GM19328 (cell line): ENCODE data around the gene RTN4RL1.

Experiments
- ATAC-seq: cut with Tn5 transposase; IDR thresholded peaks from one replicate; pipeline ENCODE4 v1.9.1; 2021; ENCODE audit warnings: mild to moderate bottlenecking, moderate library complexity; ENCODE audit not compliant: unreplicated experiment

The RTN4RL1 gene, protein sequence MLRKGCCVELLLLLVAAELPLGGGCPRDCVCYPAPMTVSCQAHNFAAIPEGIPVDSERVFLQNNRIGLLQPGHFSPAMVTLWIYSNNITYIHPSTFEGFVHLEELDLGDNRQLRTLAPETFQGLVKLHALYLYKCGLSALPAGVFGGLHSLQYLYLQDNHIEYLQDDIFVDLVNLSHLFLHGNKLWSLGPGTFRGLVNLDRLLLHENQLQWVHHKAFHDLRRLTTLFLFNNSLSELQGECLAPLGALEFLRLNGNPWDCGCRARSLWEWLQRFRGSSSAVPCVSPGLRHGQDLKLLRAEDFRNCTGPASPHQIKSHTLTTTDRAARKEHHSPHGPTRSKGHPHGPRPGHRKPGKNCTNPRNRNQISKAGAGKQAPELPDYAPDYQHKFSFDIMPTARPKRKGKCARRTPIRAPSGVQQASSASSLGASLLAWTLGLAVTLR

GRCh38 chr17:2025220-2025621, at the start of gene RTN4RL1:
RTN4RL1 (minus strand) TSS chr17:2025334; CDS start chr17:2024865, 469 bp downstream.
- no peak for ATAC-seq

GRCh38 chr17:2074919-2075318, 49.8 kb upstream of the RTN4RL1 start:
- no peak for ATAC-seq

GRCh38 chr17:2071455-2072281, 46.5 kb upstream of the RTN4RL1 start:
- no peak for ATAC-seq

DNA sequence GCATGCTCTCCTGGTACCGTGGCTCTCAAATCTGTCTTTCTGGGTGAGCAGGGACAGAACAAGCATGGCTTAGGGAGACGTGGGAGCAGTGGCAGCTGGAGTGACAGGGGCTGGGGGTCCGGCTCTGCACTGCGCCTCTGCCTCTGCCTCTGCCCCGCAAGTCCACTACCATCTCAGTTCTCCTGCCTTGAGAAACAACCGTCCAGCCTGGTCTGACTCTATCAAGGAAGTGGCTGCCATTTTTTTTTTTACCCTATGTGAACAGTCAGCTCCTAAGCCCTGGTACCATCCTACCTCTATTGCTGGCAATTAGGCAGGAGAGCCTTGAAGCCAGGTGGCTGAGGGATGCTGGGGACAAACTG, 45.9 kb upstream of the RTN4RL1 start:
- no peak for ATAC-seq

DNA sequence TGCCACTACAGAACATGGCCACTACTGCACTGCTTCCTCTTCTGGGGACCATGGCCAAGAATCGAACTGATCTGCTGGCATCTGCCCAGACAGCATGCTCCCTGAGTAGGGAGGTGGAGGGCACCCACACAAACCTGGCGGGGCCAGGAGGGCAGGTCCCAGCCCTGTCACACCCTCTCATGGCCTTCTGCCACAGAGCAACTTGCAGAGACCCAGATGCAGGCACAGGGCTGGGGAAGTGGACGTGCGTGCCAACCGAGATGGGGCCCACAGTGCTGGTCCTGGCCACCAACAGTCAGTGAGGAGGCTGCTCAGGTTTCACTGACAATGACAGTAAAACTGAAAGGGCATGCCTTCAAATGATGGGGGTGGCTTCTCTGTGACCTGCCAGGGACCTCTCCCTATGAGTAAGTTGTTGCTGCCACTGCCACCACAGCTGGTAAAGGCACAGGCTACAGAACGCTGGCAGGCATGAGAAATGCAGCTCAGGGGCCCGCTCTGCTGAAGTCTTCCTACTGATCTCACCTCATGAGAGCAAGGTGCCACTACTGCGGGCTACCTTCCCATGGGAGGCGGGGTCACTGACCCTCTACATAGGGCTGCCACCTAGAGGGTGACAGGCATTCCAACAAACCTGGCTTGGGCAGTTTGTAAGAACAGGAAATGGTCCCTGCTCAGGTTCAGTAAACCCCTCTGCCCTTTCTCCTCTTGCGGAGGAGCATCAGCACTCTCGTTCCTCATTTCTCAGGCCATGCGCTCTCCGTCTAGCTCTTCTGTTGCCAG, 45.3 kb upstream of the RTN4RL1 start:
- no peak for ATAC-seq

DNA sequence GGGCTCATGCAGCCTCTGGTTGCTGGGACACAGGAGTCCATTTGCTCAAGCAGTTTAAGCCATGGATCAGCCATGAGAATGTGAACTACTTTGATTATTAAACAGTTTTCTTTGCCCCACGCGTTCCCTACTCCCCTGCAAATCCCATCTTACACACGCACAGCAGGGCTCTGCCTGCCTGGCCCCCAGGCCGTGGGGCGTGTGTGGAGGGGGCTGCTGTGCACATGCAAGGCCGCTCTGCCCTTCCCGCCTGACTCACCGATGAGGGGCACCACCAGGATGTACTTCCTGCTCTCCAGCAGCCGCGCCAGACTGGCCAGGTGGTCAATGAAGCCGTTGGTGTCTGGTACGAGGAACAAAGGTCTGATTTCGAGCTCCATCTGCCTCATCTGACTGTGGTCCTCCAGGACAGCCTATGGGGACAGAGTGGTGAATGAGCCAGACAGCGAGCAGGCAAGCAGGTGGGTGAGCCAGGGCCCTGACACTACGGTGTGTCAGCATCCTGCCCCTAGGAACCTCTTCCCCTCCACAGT, 43.5 kb upstream of the RTN4RL1 start:
- ATAC-seq: no peak

DNA sequence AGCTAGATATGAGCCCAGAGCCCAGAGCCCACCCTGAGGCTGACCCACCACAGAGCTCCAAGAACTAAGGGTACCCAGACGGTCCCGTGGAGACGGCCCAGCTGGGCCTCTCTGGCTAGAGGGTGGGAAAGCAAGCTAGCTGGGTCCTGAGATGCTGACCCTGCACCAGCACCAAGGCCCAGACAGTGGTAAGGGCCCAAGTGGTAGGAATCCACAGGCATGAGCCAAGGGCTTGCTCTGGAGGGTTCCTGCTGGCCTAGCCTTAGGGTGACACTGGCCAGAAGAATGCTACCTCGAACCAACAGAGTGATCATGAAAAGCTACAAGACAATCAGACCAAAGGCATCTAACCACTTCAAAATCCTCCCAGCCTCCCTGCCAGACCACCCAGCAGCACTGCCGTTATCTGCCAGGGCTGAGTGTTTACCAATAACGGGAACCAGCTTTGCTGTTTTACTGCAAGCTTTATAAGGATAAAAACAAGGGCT, 42.9 kb upstream of the RTN4RL1 start:
- no peak for ATAC-seq

- no peak for ATAC-seq
Measured at GRCh38 chr17:2067608-2068024, 42.5 kb upstream of the RTN4RL1 start.

- ATAC-seq: no peak
Measured at GRCh38 chr17:2067048-2067561, 42.0 kb upstream of the RTN4RL1 start.

DNA sequence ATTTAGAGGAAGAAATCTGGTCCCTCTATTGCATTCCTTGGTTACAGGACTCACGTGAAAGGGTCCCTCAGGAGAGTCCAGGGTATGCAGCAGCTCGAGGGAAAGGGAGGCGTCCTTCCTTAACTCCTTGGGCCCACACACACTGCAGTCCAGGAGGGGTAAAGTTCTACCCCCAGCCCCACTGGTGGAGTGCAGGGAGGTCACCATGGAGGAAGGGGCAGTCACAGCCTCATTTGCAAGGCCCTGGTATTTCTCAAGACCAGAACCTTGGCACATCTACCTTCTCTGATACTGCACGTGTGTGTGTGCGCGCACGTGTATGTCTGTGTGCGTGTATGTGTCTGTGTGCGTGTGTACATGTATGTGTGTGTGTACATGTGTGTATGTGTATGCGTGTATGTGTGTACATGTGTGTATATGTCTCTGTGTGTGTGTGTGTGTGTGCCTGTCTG, 40.8 kb upstream of the RTN4RL1 start:
- ATAC-seq: no peak

DNA sequence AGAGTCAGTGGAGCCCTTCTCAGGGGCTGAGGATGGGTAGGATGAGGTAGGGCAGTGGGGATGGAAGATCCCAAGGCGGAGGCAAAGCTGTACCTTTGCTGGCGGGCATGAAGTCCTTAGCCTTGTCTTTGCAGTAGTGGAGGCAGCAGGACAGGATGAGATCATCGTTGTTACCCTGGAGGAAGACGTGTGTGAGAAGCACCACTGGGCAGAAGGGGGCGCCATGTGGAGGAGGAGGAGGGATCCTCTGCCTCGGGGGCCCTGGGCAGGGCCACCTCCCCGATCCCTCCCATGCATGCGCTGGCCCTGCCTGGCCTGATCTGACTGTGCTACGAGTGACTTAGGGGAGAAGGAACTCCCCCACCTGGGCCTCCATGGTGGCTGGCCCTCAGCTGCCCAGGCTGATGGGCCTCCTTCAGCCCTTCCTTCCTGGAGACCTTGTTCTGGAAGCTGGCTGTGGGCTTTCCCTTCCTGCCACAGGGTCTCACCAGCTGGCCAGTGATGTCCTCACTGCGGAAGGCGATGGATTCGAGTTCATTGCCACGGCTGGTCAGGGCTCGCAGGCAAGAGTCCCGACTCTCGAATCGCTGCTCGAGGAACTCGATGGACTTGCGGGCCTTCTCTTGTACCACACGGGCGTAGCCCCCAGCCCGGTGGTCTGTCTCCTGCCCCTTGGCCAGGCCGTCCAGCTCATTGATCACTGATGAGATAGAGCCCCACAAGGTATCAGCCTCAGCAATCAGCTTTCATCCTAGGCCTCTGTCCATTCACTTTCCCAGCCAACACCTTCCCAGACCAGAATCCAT, 40.0 kb upstream of the RTN4RL1 start:
- ATAC-seq: no peak

DNA sequence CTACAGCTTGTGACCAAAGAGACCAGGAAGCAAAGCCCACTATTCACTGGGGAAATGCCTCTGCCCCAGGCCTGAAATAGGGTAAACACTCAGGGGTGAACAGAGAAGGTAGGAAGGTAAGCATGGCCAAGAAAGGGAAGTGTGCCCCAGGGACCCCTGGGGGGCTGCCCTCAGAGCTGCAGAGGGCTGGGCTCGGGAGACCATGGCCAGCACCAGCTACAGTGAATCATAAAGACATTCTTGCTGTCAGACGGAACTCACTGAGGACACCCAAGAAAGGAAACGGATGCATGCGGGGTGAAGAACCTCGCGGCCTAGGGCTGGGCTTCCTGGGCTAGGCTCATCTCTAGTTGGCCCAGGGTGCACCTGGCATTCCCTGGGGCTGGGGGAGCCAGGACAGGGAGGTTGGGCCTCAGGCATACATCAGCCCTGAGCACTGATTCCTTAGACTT, 39.4 kb upstream of the RTN4RL1 start:
- ATAC-seq: no peak

DNA sequence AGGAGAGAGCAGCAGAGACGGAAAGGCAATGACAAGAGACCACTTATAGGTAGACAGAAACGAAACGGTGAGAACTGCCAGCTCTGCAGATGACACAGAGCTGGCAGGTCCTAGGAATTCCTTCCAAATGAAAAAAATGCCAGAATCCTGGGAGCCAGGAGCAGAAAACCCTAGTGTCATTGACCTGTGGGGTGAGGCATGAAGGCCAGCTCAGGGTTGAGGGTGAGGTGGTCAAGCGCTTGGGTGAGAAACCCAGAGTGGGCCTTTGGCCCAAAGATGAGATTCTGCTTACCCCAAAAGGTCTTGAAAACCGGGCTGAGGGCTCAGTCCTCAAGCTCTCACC, 39.0 kb upstream of the RTN4RL1 start:
- no peak for ATAC-seq

GRCh38 chr17:2063261-2064146, 38.4 kb upstream of the RTN4RL1 start:
- no peak for ATAC-seq

GRCh38 chr17:2062571-2063183, 37.5 kb upstream of the RTN4RL1 start:
- no peak for ATAC-seq

GRCh38 chr17:2061441-2061958, 36.4 kb upstream of the RTN4RL1 start:
- no peak for ATAC-seq

- no peak for ATAC-seq
Measured at GRCh38 chr17:2060681-2061440, 35.7 kb upstream of the RTN4RL1 start.

DNA sequence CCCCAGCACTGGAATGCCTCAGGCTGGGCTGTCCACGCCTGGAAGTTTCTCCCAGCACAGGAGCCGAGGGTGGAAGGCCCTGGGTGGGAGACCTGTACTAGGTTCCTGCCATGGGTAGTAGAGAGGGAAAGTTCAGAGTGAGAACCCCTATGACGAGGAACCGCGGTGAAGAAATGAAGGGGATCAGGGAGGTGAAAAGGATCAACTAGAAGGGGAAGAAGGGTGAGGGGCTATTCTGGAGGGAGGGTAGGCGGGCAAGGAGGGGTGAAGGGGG, 35.2 kb upstream of the RTN4RL1 start:
- ATAC-seq: no peak
